GM12801 (cell line): Measurements from ENCODE around the gene CCDC57.

Source experiments
- CTCF ChIP-seq: IDR thresholded peaks from one replicate; pipeline ENCODE4 v1.5.1; 2011; ENCODE audit warnings: control low read depth; ENCODE audit not compliant: insufficient read length; ENCODE audit errors: extremely low read depth

CCDC57 gene

GRCh38 chr17:82201498-82201910 is 11.1 kb downstream of the CCDC57 start:
- TF ChIP-seq CTCF, result no peak

DNA sequence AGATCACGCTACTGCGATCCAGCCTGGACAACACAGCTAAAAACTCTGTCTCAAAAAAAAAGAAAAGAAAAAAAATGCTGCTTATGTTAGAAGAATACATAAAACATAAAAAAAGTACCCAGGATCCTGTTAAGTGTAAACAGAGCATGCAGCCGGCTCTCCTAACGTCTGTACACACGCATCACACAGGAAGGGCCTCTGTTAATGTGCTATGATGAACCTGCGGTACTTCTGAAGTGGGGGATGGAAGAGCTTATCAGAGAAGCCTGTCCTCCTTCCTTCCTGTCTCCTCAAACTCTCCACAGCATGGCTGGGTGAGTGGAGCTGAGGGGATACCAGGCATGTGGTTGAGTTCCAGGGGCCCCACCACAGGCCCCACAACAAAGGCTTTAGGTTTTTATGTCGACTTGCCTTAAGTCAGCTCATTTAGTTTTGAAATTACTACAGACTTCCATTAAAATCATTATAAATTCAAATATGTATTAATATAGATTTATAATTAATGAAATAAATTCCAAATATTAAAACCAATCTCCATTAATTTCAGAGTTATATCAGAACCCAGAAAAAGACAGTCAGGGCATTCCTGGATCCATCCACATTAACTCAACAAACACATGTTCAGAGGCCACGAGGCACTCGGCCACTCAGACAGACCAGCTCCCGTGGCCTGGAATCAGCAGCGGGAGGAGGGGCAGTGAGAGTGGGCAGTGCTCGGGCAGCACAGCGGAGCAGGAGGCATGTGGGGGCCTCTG is 11.7 kb downstream of the CCDC57 start:
- no peak for TF ChIP-seq CTCF

DNA sequence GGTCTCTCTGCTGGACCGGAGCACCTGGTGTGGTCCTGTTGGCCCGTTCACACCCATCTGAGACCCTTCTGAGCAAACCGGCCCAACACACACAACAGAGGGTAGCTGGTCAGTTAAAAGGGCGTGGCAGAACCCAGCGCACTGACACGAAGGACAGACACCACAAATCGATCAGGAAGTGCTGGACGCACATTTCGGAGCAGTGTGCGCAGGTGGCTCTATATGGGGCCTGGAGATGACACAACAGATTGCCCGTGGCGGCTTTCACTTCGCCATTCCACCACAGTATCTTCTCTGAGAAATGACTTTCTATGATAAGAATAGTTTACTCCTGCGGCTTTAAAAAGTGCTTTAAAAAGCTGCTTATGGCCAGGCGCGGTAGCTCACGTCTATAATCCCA is 12.5 kb downstream of the CCDC57 start:
- TF ChIP-seq CTCF, result no peak

DNA sequence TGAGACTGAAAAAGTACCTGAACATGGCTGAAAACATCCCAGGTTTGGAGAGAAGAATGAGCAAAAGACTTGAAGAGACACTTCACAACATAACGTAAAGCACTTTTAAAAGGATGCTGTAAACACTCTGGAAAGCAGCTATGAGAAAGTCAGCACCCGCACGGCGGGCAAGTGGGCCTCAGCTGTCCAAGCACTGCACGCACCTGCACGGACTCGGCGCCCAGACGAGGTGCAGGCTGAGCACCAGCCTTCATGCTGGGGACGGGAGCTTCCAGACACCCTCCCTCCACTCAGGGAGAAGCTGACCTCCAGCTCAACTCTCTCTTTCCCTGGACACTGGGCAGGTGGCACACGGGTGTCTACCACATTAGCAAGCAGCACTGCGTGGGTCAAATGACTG is 13.1 kb downstream of the CCDC57 start:
- no peak for TF ChIP-seq CTCF

DNA sequence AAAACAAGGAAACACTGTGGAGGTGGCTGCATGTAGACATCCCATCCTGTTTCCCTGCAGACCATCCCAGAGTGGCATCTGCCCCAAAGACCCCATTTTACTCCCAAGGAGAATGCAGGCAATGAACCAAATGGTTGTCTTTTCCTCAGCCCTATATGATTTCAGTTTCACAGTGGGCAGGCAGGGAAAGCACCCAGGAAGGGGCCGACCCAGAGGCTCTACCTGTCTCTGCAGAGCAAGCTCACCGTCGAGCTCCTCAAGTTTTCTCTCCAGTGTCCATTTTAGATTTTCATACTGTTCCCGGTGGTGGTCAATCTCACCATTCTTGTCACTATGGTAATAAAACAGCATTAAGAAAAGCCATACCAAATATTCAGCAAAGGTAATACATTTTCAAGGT is 14.6 kb downstream of the CCDC57 start:
- no peak for TF ChIP-seq CTCF

GRCh38 chr17:82195675-82196672 is 16.7 kb downstream of the CCDC57 start:
- no peak for TF ChIP-seq CTCF

GRCh38 chr17:82194765-82195164 is 17.9 kb downstream of the CCDC57 start:
- TF ChIP-seq CTCF, result no peak
